Thymus (tissue), 11 donors: Measurements from ENCODE around the gene ASIC2. TPM values are rescaled to one million over a fixed set of nuclear protein-coding genes. Genes with fewer than 3 reads are reported as not detected.

ENCODE experiments used
- DNase-seq, 9 donors: peaks; one replicate each; pipeline ENCODE4 v3.0.0-alpha.2; 2013; ENCODE audit warnings: low spot score in 9 of 9, low read depth in 6 of 9, missing footprints in 1 of 9
- H3K27ac ChIP-seq, 2 donors: one replicate each; pipeline ENCODE4 v1.5.1; 2013; ENCODE audit warnings: control low read depth in 1 of 2, low read depth in 1 of 2, low read length in 1 of 2, mild to moderate bottlenecking in 1 of 2, moderate library complexity in 1 of 2
- H3K27me3 ChIP-seq, 2 donors: one replicate each; pipeline ENCODE4 v1.5.1; 2013; ENCODE audit warnings: low read length in 1 of 2; ENCODE audit not compliant: control insufficient read depth in 2 of 2, insufficient read depth in 1 of 2
- H3K36me3 ChIP-seq, 2 donors: one replicate each; pipeline ENCODE4 v1.5.1; 2013; ENCODE audit warnings: low read length in 1 of 2, mild to moderate bottlenecking in 1 of 2, moderate library complexity in 1 of 2; ENCODE audit not compliant: control insufficient read depth in 2 of 2, insufficient read depth in 2 of 2
- H3K4me1 ChIP-seq, 2 donors: one replicate each; pipeline ENCODE4 v1.5.1; 2013; ENCODE audit warnings: low read length in 2 of 2; ENCODE audit not compliant: control insufficient read depth in 2 of 2, insufficient read depth in 2 of 2
- H3K4me3 ChIP-seq, 2 donors: one replicate each; pipeline ENCODE4 v1.5.1; 2013; ENCODE audit warnings: low read length in 2 of 2, control low read depth in 1 of 2, mild to moderate bottlenecking in 1 of 2
- H3K9me3 ChIP-seq, 2 donors: one replicate each; pipeline ENCODE4 v1.5.1; 2013; ENCODE audit warnings: low read length in 1 of 2, mild to moderate bottlenecking in 1 of 2; ENCODE audit not compliant: control insufficient read depth in 2 of 2, insufficient read depth in 1 of 2
- WGBS: extraction: QIAGEN DNeasy Blood & Tissue Kit; methylation state at CpG from one replicate; pipeline ENCODE4 v1.1.7; 2013; 5-methylcytosine and 5-hydroxymethylcytosine counted together
- polyA plus RNA-seq: library from polyadenylated mRNA; stranded (reverse); fragments of 200-250 nt; gene quantifications from one replicate; pipeline ENCODE4 v1.2.3, GENCODE V29; 2013
- total RNA-seq: library from RNA; stranded (reverse); fragments of 120-200 nt; gene quantifications from one replicate; pipeline ENCODE4 v1.2.4, GENCODE V29; 2013
- donor health status: healthy.

ASIC2 gene
- total and polyA plus RNA-seq, 2 donors: 0.09 to 0.14 TPM

GRCh38 chr17:33277436-33278100, 15.5 kb downstream of the ASIC2 start:
- Histone ChIP-seq H3K4me3 (no peak overlapping the region), H3K27ac (no peak overlapping the region), H3K9me3 (no peaks in the 10 kb centered on the region), H3K27me3 (peaks cover 0 to 2% of the 10 kb centered on the region in 2 donors), H3K36me3 (no peaks in the 10 kb centered on the region), H3K4me1 (no peaks in the 10 kb centered on the region)
- no peak for DNase-seq
- WGBS: 69% methylated on average over 10 of the region's 10 CpGs

GRCh38 chr17:33273743-33274410, 19.2 kb downstream of the ASIC2 start:
- WGBS: 89% methylated on average over 3 of the region's 3 CpGs
- Histone ChIP-seq H3K4me3 (no peak overlapping the region), H3K27me3 (peaks cover 0 to 2% of the 10 kb centered on the region in 2 donors), H3K36me3 (no peaks in the 10 kb centered on the region), H3K27ac (no peak overlapping the region), H3K4me1 (no peaks in the 10 kb centered on the region), H3K9me3 (no peaks in the 10 kb centered on the region)
- DNase-seq: no peak

- Histone ChIP-seq H3K9me3 (no peaks in the 10 kb centered on the region), H3K27ac (no peak overlapping the region), H3K27me3 (peaks cover 0 to 2% of the 10 kb centered on the region in 2 donors), H3K4me3 (no peak overlapping the region), H3K36me3 (no peaks in the 10 kb centered on the region), H3K4me1 (no peaks in the 10 kb centered on the region)
- WGBS: 79% methylated on average over 2 of the region's 2 CpGs
- DNase-seq: no peak
Observed at GRCh38 chr17:33273271-33273670, 19.8 kb downstream of the ASIC2 start.

GRCh38 chr17:33272438-33272837, 20.7 kb downstream of the ASIC2 start:
- DNase-seq: no peak
- no peaks in the 10 kb centered on the region for H3K36me3 ChIP-seq
- peaks cover 0 to 2% of the 10 kb centered on the region in 2 donors for H3K27me3 ChIP-seq
- 96% methylated on average over 2 of the region's 2 CpGs for WGBS
- H3K4me1 ChIP-seq: no peaks in the 10 kb centered on the region
- no peak overlapping the region for H3K4me3 ChIP-seq
- H3K9me3 ChIP-seq: no peaks in the 10 kb centered on the region
- no peak overlapping the region for H3K27ac ChIP-seq

- no peak overlapping the region for H3K4me3 ChIP-seq
- no peaks in the 10 kb centered on the region for H3K27me3 ChIP-seq
- WGBS: 90% methylated on average over 2 of the region's 2 CpGs
Observed at GRCh38 chr17:33269337-33270060, 23.6 kb downstream of the ASIC2 start.

GRCh38 chr17:33267851-33268548, 25.1 kb downstream of the ASIC2 start:
- WGBS: 95% methylated on average over 5 of the region's 5 CpGs
- Histone ChIP-seq H3K4me3 (no peak overlapping the region), H3K4me1 (no peaks in the 10 kb centered on the region), H3K36me3 (no peaks in the 10 kb centered on the region), H3K9me3 (no peaks in the 10 kb centered on the region), H3K27me3 (no peaks in the 10 kb centered on the region), H3K27ac (no peak overlapping the region)
- no peak for DNase-seq

More at GRCh38 chr17:33269337-33270060, 23.6 kb downstream of the ASIC2 start:
- no peaks in the 10 kb centered on the region for H3K9me3 ChIP-seq
- DNase-seq: no peak
- H3K27ac ChIP-seq: no peak overlapping the region
- H3K4me1 ChIP-seq: no peaks in the 10 kb centered on the region
- H3K36me3 ChIP-seq: no peaks in the 10 kb centered on the region

- no peaks in the 10 kb centered on the region for H3K4me1 ChIP-seq
- H3K27me3 ChIP-seq: no peaks in the 10 kb centered on the region
- no peak overlapping the region for H3K27ac ChIP-seq
- no peak for DNase-seq
- WGBS: 86% methylated on average over 6 of the region's 6 CpGs
- no peaks in the 10 kb centered on the region for H3K9me3 ChIP-seq
- no peak overlapping the region for H3K4me3 ChIP-seq
- no peaks in the 10 kb centered on the region for H3K36me3 ChIP-seq
Observed at GRCh38 chr17:33267271-33267790, 25.8 kb downstream of the ASIC2 start.

GRCh38 chr17:33266611-33267010, 26.5 kb downstream of the ASIC2 start:
- Histone ChIP-seq H3K27me3 (no peaks in the 10 kb centered on the region), H3K4me1 (no peaks in the 10 kb centered on the region)
- 90% methylated on average over 10 of the region's 10 CpGs for WGBS

More at GRCh38 chr17:33266611-33267010, 26.5 kb downstream of the ASIC2 start:
- Histone ChIP-seq H3K36me3 (no peaks in the 10 kb centered on the region), H3K9me3 (no peaks in the 10 kb centered on the region), H3K27ac (no peak overlapping the region), H3K4me3 (no peak overlapping the region)
- no peak for DNase-seq
